Liver (tissue), 9 donors: ENCODE results near the gene PDYN. TPM values are rescaled to one million over a fixed set of nuclear protein-coding genes. Genes with fewer than 3 reads are reported as not detected.

ENCODE experiments used
- DNase-seq: peaks from one replicate; pipeline ENCODE4 v3.0.0-alpha.2; 2017; ENCODE audit warnings: low spot score
- H3K27ac ChIP-seq, 2 donors: one replicate each; pipeline ENCODE4 v1.7.0; 2013; ENCODE audit warnings: inconsistent platforms in 2 of 2, low read length in 2 of 2, control low read depth in 1 of 2, low read depth in 1 of 2, mild to moderate bottlenecking in 1 of 2
- H3K27me3 ChIP-seq, 4 donors: one replicate each; pipeline versions ENCODE4 v1.6.1 to v1.7.0; 2013; ENCODE audit warnings: low read length in 3 of 4, inconsistent platforms in 1 of 4, mild to moderate bottlenecking in 1 of 4, moderate library complexity in 1 of 4; ENCODE audit not compliant: control insufficient read depth in 4 of 4, insufficient read depth in 4 of 4
- H3K36me3 ChIP-seq, 4 donors: one replicate each; pipeline versions ENCODE4 v1.6.1 to v1.7.0; 2013; ENCODE audit warnings: low read length in 3 of 4, mild to moderate bottlenecking in 3 of 4, low read depth in 1 of 4, moderate library complexity in 1 of 4; ENCODE audit not compliant: control insufficient read depth in 4 of 4, insufficient read depth in 3 of 4
- H3K4me1 ChIP-seq, 4 donors: one replicate each; pipeline versions ENCODE4 v1.6.1 to v1.7.0; 2013; ENCODE audit warnings: low read length in 3 of 4, mild to moderate bottlenecking in 3 of 4, moderate library complexity in 1 of 4; ENCODE audit not compliant: control insufficient read depth in 4 of 4, insufficient read depth in 4 of 4
- H3K4me3 ChIP-seq, 3 donors: one replicate each; pipeline versions ENCODE4 v1.6.1 to v1.7.0; 2013; ENCODE audit warnings: low read length in 3 of 3, control low read depth in 1 of 3, low read depth in 1 of 3, mild to moderate bottlenecking in 1 of 3
- H3K9ac ChIP-seq, 2 donors: one replicate each; pipeline ENCODE4 v1.7.0; 2013; ENCODE audit warnings: low read length in 2 of 2, mild to moderate bottlenecking in 2 of 2, moderate library complexity in 2 of 2, control low read depth in 1 of 2, low read depth in 1 of 2
- H3K9me3 ChIP-seq, 4 donors: one replicate each; pipeline versions ENCODE4 v1.6.1 to v1.7.0; 2013; ENCODE audit warnings: low read length in 3 of 4; ENCODE audit not compliant: control insufficient read depth in 4 of 4
- ATF3 ChIP-seq: IDR thresholded peaks from 2 replicates; pipeline ENCODE4 v1.6.1; 2016; ENCODE audit warnings: antibody characterized with exemption
- CTCF ChIP-seq: fragments of 150-350 bp; IDR thresholded peaks from 2 replicates; pipeline ENCODE4 v1.5.1; 2017; ENCODE audit warnings: improper control_type of control experiment, low read depth, low read length; ENCODE audit not compliant: missing input control
- EGR1 ChIP-seq, 2 donors: IDR thresholded peaks; 2 replicates each; pipeline ENCODE4 v1.6.1; 2016 to 2018; ENCODE audit warnings: antibody characterized with exemption in 2 of 2, low read depth in 2 of 2
- FOXA1 ChIP-seq: IDR thresholded peaks from 2 replicates; pipeline ENCODE4 v1.6.1; 2016; ENCODE audit warnings: antibody characterized with exemption
- FOXA2 ChIP-seq: IDR thresholded peaks from 2 replicates; pipeline ENCODE4 v1.6.1; 2016; ENCODE audit warnings: antibody characterized with exemption
- GABPA ChIP-seq, 2 donors: IDR thresholded peaks in 1 of 2; conservative IDR thresholded peaks in 1 of 2; 2 replicates each; pipeline ENCODE4 v1.6.1; 2016; ENCODE audit warnings: antibody characterized with exemption in 2 of 2, mild to moderate bottlenecking in 1 of 2, moderate library complexity in 1 of 2
- HNF4A ChIP-seq, 2 donors: conservative IDR thresholded peaks; 2 replicates each; pipeline ENCODE4 v1.6.1; 2016; ENCODE audit warnings: antibody characterized with exemption in 2 of 2, mild to moderate bottlenecking in 2 of 2
- HNF4G ChIP-seq: IDR thresholded peaks from 2 replicates; pipeline ENCODE4 v1.6.1; 2016; ENCODE audit warnings: antibody characterized with exemption
- JUND ChIP-seq, 2 donors: IDR thresholded peaks; 2 replicates each; pipeline ENCODE4 v1.6.1; 2016; ENCODE audit warnings: antibody characterized with exemption in 2 of 2
- MAX ChIP-seq: IDR thresholded peaks from 2 replicates; pipeline ENCODE4 v1.6.1; 2016; ENCODE audit warnings: antibody characterized with exemption
- NR2F2 ChIP-seq: IDR thresholded peaks from 2 replicates; pipeline ENCODE4 v1.6.1; 2016; ENCODE audit warnings: antibody characterized with exemption
- RAD21 ChIP-seq, 2 donors: IDR thresholded peaks; 2 replicates each; pipeline ENCODE4 v1.6.1; 2016; ENCODE audit warnings: antibody characterized with exemption in 2 of 2, mild to moderate bottlenecking in 2 of 2
- REST ChIP-seq: IDR thresholded peaks from 2 replicates; pipeline ENCODE4 v1.6.1; 2016; ENCODE audit warnings: antibody characterized with exemption, mild to moderate bottlenecking
- RXRA ChIP-seq, 2 donors: IDR thresholded peaks; 2 replicates each; pipeline ENCODE4 v1.6.1; 2017 to 2018; ENCODE audit warnings: antibody characterized with exemption in 2 of 2, mild to moderate bottlenecking in 1 of 2
- SP1 ChIP-seq: IDR thresholded peaks from 2 replicates; pipeline ENCODE4 v1.6.1; 2018; ENCODE audit warnings: antibody characterized with exemption, mild to moderate bottlenecking
- TAF1 ChIP-seq: conservative IDR thresholded peaks from 2 replicates; pipeline ENCODE4 v1.6.1; 2016; ENCODE audit warnings: antibody characterized with exemption, mild to moderate bottlenecking
- YY1 ChIP-seq: IDR thresholded peaks from 2 replicates; pipeline ENCODE4 v1.6.1; 2016; ENCODE audit warnings: antibody characterized with exemption, mild to moderate bottlenecking
- ZBTB33 ChIP-seq: IDR thresholded peaks from 2 replicates; pipeline ENCODE4 v1.6.1; 2016; ENCODE audit warnings: antibody characterized with exemption
- WGBS: extraction: QIAGEN DNeasy Blood & Tissue Kit; methylation state at CpG from one replicate; pipeline ENCODE4 v1.1.7; 2013; 5-methylcytosine and 5-hydroxymethylcytosine counted together
- polyA plus RNA-seq, 2 donors: library from polyadenylated mRNA; stranded (reverse) in 1 of 2; unstranded in 1 of 2; fragments of 200-250 nt in 1 of 2; fragments of >200 nt in 1 of 2; fragmentation: Nextera tagmentation in 1 of 2; extraction: Ambion mirVana in 1 of 2; gene quantifications; one replicate each; pipeline versions ENCODE4 v1.2.1 to v1.2.3, GENCODE V29; 2013 to 2015
- total RNA-seq, 2 donors: library from RNA; depleted of rRNA; stranded (reverse); fragments of >200 nt; gene quantifications; one replicate each; pipeline ENCODE4 v1.2.3, GENCODE V29; 2014
- donor health status: healthy.
- donor health status: healthy.
- donor health status: healthy.
- donor health status: healthy.
- donor health status: healthy.

PDYN gene
- total and polyA plus RNA-seq, 4 donors: not detected

GRCh38 chr20:2006452-2007361 lies 12.8 kb upstream of the PDYN start:
- Histone ChIP-seq H3K27me3 (peaks cover 0 to 4% (median 0%) of the 10 kb centered on the region in 4 donors), H3K4me1 (peaks cover 0 to 5% (median 1%) of the 10 kb centered on the region in 4 donors), H3K4me3 (no peak overlapping the region), H3K9ac (no peak overlapping the region), H3K27ac (no peak overlapping the region), H3K9me3 (no peaks in the 10 kb centered on the region), H3K36me3 (no peaks in the 10 kb centered on the region)
- WGBS: 18% methylated on average over 20 of the region's 20 CpGs
- peak; percentile 50 for DNase-seq
- TF ChIP-seq HNF4G: no peak
- TF ChIP-seq RAD21 (IDR thresholded peaks at IDR 0.05): peak; percentile 29 to 66
- no peak for TF ChIP-seq EGR1 (IDR thresholded peaks at IDR 0.05; ENCODE audit: low read depth in 2 of 2)
- no peak for TF ChIP-seq GABPA (IDR thresholded peaks at IDR 0.05 in 1 of 2, conservative IDR thresholded peaks at IDR 0.05 in 1 of 2)
- no peak for TF ChIP-seq JUND (IDR thresholded peaks at IDR 0.05)
- TF ChIP-seq SP1: no peak
- peak; percentile 48 for TF ChIP-seq CTCF

- H3K36me3 ChIP-seq: no peaks in the 10 kb centered on the region
- H3K9me3 ChIP-seq: no peaks in the 10 kb centered on the region
- peak; percentile 79 for DNase-seq
- peaks cover 0 to 5% (median 1%) of the 10 kb centered on the region in 4 donors for H3K4me1 ChIP-seq
- H3K4me3 ChIP-seq: no peak overlapping the region
- 13% methylated on average over 12 of the region's 12 CpGs for WGBS
- H3K27me3 ChIP-seq: peaks cover 0 to 4% (median 0%) of the 10 kb centered on the region in 4 donors
- H3K27ac ChIP-seq: no peak overlapping the region
- no peak for TF ChIP-seq ZBTB33
- peak in 1 of 2 donors; percentile 21 for TF ChIP-seq HNF4A (conservative IDR thresholded peaks at IDR 0.05)
- no peak for TF ChIP-seq EGR1 (IDR thresholded peaks at IDR 0.05; ENCODE audit: low read depth in 2 of 2)
- TF ChIP-seq CTCF: no peak
- TF ChIP-seq ATF3: no peak
- TF ChIP-seq SP1: no peak
- no peak for TF ChIP-seq FOXA1
- TF ChIP-seq NR2F2: no peak
- TF ChIP-seq GABPA (IDR thresholded peaks at IDR 0.05 in 1 of 2, conservative IDR thresholded peaks at IDR 0.05 in 1 of 2): no peak
- TF ChIP-seq RXRA (IDR thresholded peaks at IDR 0.05): peak; percentile 9 to 23
- TF ChIP-seq MAX: peak; percentile 54
- peak; percentile 37 to 41 for TF ChIP-seq RAD21 (IDR thresholded peaks at IDR 0.05)
- no peak for TF ChIP-seq TAF1
- no peak for TF ChIP-seq JUND (IDR thresholded peaks at IDR 0.05)
- no peak for TF ChIP-seq HNF4G
- TF ChIP-seq YY1: peak; percentile 30
- TF ChIP-seq FOXA2: peak; percentile 29
- peak; percentile 100 for TF ChIP-seq REST
- no peak overlapping the region for H3K9ac ChIP-seq
Observed at GRCh38 chr20:2005831-2006426, 12.1 kb upstream of the PDYN start.
